Stimulated activated CD4-positive, alpha-beta T cell treated with anti-CD3 and anti-CD28 coated beads, Interleukin-12 subunit alpha, Interleukin-12 subunit beta, amount 100 ng/mL, for 48 hours (primary cell): ENCODE results near the gene FSIP1.
A peak's percentile ranks its signal among the peaks of the same experiment; 100 is the strongest.

Experiments used
- DNase-seq, 3 donors: peaks; one replicate each; pipeline ENCODE4 v3.0.0-alpha.2; 2020; ENCODE audit warnings: low read depth in 2 of 3, low spot score in 1 of 3

FSIP1 gene

DNA sequence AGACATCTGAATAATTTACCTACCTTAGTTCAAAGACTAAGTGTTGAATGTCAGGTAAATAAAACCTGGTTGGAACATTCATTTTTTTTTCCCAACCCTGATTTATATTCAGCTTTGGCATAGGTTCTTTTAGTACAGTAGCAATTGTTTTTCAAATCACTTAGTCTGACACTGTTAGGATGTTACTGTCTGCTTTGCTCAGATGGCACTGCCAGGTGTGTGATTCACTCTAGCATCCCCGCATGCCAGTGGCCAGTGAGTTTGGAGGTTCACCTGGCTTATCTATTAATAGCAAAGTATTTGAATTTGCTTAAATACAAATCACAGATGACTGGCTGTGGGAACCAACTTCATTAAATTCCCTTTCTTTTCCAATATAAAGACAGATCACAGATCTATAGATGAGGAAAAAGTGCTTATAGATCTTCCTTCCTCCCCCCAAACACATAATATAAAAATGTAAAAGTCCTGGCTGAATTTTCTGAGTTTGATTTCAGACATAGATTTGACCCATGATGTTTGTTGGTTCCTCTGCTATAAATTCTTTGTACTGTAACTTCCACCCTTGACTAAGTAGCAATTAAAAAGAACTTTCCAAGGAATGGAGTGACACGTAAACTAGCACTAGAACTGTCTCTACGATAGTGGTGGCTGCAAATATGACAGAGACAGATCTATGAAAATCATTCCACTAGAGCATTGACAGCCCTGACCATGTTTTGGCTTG, 197.8 kb downstream of the FSIP1 start:
- no peak for DNase-seq

GRCh38 chr15:39584266-39584659, 198.4 kb downstream of the FSIP1 start:
- no peak for DNase-seq

GRCh38 chr15:39583596-39584265, 198.9 kb downstream of the FSIP1 start:
- peak in 2 of 3 donors; percentile 10 to 39 for DNase-seq

DNA sequence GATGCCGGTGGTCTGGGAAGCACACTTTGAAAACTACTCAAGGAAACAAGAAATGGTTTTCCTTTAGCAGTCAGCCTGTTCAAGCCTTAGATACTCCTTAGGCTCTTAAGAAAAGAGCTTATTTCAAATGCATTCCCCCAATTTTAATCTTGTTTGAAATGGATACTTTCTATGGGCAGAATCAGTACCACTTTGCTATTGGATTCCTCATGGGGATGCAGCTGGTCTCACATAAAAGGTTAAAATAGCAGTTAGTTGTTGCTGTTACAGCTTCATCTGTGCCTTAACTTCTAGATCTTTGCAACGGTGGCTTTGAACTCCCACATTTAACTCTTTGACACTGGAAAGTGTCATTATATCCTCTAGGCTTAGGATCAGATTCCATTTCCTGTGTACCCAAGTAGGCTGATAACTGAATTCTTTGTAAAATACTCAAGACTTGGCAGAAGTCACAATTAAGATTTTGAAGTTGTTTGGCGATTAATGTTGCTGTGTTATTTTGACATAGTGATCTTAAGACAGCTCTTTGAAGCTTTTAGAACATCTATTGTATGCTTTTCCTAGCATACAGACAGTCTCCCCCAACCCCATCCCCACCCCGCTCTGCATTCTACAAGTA, 199.6 kb downstream of the FSIP1 start:
- no peak for DNase-seq

DNA sequence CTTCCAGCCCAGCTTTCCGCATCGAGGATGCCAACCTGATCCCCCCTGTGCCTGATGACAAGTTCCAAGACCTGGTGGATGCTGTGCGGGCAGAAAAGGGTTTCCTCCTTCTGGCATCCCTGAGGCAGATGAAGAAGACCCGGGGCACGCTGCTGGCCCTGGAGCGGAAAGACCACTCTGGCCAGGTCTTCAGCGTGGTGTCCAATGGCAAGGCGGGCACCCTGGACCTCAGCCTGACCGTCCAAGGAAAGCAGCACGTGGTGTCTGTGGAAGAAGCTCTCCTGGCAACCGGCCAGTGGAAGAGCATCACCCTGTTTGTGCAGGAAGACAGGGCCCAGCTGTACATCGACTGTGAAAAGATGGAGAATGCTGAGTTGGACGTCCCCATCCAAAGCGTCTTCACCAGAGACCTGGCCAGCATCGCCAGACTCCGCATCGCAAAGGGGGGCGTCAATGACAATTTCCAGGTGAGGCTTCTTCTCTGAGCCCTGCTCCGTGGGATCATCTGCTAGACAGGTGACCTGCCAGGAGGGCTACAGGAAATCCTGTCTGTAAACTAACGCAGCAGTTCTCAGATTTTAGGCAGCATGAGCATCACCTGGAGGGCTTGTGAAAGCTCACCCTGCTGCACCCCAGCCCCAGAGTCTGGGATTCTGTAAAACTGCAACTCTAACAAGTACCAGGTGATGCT, 200.2 kb downstream of the FSIP1 start:
- DNase-seq: no peak

DNA sequence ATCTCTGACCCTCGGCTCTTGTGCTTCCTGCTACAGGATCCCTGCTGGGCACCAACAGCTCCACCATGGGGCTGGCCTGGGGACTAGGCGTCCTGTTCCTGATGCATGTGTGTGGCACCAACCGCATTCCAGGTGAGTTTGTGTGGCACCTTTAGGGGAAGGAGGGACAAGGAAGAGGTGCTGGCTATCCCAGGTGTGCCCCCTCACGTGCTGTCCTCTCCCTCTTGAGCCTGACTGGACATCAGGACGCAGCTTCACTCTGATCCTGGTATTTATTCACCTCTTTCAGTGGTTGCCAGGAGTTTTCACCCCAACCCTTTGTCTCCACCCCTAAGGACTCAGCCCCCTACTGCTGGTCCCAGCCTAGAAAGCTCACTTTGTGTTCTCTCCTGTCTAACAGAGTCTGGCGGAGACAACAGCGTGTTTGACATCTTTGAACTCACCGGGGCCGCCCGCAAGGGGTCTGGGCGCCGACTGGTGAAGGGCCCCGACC, 200.8 kb downstream of the FSIP1 start:
- no peak for DNase-seq

- DNase-seq: no peak
These were observed 201.3 kb downstream of the FSIP1 start for GRCh38 chr15:39581242-39581792.

GRCh38 chr15:39580485-39581241, 202.0 kb downstream of the FSIP1 start, which contains the start of gene THBS1:
Gene THBS1, plus strand, starts transcription at chr15:39581079. Its CDS starts 779 bp downstream, at chr15:39581858.
- peak in 1 of 3 donors; percentile 37 for DNase-seq

GRCh38 chr15:39580117-39580484, 202.5 kb downstream of the FSIP1 start:
- DNase-seq: peak; percentile 79 to 83 (median 83)

DNA sequence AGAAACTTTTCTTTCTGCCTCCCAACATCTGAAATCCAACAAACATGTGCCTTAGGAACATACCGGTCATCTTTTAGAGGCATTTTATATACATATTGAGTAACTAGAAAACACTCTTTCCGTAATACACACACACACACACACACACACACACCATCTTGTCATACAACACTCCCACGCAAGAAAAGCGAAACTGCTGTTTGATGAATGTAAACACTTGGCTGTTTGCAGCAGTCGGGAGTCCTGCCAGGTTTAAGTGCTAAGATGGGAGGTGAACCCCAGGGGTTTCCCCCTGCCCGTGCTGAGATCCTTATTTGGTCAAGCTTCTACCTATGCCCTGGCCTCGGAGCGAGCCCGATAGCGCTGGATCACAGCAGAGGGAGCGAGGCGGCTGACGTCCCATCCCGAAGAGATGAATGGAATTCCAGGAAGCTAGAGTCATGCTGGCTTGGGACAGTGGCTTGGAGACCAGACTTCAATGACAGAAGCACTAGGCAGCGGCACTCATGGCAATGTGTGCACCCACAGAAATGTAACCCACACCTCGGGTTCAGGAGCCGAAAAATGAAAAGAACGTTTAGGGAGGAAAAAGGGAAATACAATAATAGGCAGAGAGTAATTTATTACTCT, 203.0 kb downstream of the FSIP1 start:
- no peak for DNase-seq

DNA sequence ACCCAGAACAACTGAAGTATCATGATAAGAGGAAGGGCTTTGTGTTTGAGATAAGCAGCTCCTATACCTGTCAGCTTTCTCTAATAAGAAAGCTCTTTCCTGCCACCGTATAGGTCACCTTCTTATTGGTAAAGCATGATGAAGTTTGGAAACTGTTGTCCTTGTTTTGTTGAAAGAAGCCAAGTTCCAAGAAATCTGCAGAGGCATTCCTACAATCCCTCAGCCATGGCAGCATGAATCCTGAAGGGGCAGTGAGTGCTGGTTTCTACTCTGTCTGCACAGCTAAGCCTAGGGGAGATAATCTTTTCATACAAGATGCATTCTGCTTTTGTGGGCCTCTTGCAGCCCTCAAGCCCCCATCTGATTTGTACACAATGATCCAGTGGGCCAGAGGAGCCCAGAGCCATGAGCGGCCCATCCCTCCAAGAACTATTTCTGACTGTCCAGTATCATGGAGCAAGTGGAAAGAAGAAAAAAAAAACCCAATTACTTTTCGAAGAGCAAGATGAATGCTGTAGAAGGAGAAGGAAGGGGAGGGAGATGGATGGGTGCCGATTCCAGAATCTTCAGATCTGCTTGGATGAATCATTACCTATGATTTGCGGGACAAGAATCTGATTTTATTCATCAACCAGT, 203.7 kb downstream of the FSIP1 start:
- no peak for DNase-seq

GRCh38 chr15:39575180-39575579, 207.5 kb downstream of the FSIP1 start:
- DNase-seq: no peak

- DNase-seq: no peak
These were observed 208.2 kb downstream of the FSIP1 start for GRCh38 chr15:39574427-39574826.

DNA sequence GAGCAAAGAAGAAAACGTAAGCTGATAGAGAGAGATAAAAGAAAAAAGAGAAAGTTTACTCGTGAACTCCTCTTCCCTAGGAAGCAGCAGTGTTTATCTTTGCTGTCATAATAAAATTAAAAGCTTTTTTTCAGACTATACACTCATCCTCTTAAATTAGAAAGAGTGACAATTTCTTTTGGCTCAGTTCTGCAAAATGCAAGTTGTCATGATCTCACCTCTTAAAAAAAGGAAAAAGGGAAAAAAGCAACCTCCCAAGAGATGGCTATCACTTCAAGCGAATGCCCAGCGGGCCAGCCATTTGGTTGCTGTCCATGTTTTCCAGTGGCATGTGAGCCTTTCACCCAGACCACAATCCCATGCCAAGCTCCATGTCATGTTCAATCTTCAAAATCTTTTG, 208.8 kb downstream of the FSIP1 start:
- no peak for DNase-seq

GRCh38 chr15:39573287-39573686, 209.4 kb downstream of the FSIP1 start:
- DNase-seq: no peak

GRCh38 chr15:39565851-39566250, 216.8 kb downstream of the FSIP1 start:
- DNase-seq: no peak

- DNase-seq: no peak
These were observed 217.5 kb downstream of the FSIP1 start for GRCh38 chr15:39564972-39565665.

GRCh38 chr15:39558421-39558820, 224.2 kb downstream of the FSIP1 start:
- no peak for DNase-seq

DNA sequence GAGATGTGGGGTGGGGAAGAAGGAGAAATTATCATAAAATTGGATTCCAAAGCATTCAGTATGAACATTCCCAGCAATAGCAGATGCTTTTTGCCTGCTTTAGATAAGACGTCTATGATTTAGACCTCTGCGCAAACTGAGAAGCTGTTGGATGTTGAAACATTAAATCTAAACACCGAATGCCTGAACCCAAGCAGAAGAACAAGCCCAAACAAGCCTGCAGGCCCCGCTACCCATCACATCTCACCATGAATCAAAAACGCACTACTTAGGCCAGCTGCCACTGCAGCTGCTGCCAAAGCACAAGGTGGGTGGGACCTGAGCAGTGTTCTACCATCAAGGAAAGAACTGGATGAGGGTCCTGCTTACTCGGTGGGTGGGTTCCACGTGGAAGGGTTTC, 226.2 kb downstream of the FSIP1 start:
- no peak for DNase-seq
